ENCODE results near the gene VASN. TPM values are rescaled to one million over a fixed set of nuclear protein-coding genes. Genes with fewer than 3 reads are reported as not detected.

VASN gene
- total and polyA plus RNA-seq, 5 donors: 10.7 to 21.3 (median 12.2) TPM

- H3K4me3 ChIP-seq (ENCODE audit: low read length): no peak overlapping the region
- 94% methylated on average over 12 of the region's 12 CpGs for WGBS
- intact Hi-C loops (cut with DNase I): loop anchor here in 2 of 4 donors (10.0 kb wide), 2 partner anchors 107 to 117 kb away; no protein-coding TSS in a partner anchor
- no peaks in the 10 kb centered on the region for H3K9me3 ChIP-seq (ENCODE audit: control insufficient read depth, low read length)
- DNase-seq (no peak), ATAC-seq (no peak)
- H3K27ac ChIP-seq (ENCODE audit: low read length): no peak overlapping the region
- no peaks in the 10 kb centered on the region for H3K27me3 ChIP-seq (ENCODE audit: control insufficient read depth, insufficient read depth)
- H3K4me1 ChIP-seq (ENCODE audit: control insufficient read depth, insufficient read depth, low read length): no peaks in the 10 kb centered on the region
These were observed 29.9 kb downstream of the VASN start for GRCh38 chr16:4401510-4401909.

- DNase-seq (peak; percentile 85 to 95 (median 94)), ATAC-seq (peak; percentile 93)
- Histone ChIP-seq H3K4me1 (ENCODE audit: control insufficient read depth, insufficient read depth, low read length) (no peaks in the 10 kb centered on the region), H3K9me3 (ENCODE audit: control insufficient read depth, low read length) (no peaks in the 10 kb centered on the region), H3K4me3 (ENCODE audit: low read length) (no peak overlapping the region), H3K27me3 (ENCODE audit: control insufficient read depth, insufficient read depth) (no peaks in the 10 kb centered on the region), H3K27ac (ENCODE audit: low read length) (no peak overlapping the region)
- intact Hi-C loops (cut with DNase I): loop anchor here in 3 of 4 donors (1.0 to 10.0 kb wide), 4 partner anchors 43 to 118 kb away; no protein-coding TSS in a partner anchor
- 24% methylated on average over 29 of the region's 29 CpGs for WGBS
These were observed 30.9 kb downstream of the VASN start for GRCh38 chr16:4402439-4403132.

DNA sequence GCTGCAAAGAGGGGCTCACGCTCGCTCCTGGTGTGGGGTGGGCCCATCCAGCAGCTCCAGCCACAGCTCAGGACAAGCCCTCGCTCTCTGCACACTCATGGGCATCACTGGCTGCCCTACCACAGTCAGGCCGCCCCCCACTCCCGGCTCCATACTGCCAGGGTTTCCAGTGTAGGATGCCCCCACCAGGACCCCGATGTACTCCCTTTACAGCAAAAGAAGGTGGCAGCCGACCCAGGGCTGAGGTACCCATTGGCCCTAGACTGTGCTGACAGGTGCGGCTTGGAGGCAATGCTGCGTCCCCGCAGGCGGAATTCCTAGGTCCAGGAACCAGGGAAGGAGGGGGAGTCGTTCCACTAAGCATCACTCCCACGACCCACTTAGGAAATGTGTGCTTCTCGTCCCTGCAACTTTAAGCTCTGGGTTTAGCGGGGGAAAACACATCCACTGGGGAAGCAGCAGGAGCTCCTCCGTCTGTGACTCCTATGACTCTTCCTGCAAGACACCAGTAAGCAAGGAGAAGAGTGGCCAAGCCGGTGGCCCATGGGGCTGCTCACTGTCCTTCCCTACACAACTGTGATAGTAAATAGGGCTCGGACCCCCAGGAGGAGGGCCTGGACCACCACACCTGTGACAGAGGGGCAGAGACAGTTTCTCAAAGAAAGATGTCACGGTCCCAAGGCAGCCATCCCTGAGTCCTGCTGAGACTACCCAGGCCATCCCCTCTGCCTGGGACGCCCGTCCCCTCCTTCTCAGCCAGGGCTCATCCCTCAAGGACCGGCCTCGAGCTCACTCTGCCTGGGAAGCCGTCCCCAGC lies 31.7 kb downstream of the VASN start:
- intact Hi-C loops (cut with DNase I): loop anchor here in 3 of 4 donors (2.0 to 10.0 kb wide), 3 partner anchors 45 to 119 kb away; no protein-coding TSS in a partner anchor
- H3K27me3 ChIP-seq (ENCODE audit: control insufficient read depth, insufficient read depth): no peaks in the 10 kb centered on the region
- no peak overlapping the region for H3K27ac ChIP-seq (ENCODE audit: low read length)
- DNase-seq (peak in 2 of 3 donors; percentile 12 to 40), ATAC-seq (peak; percentile 1 to 5)
- H3K4me1 ChIP-seq (ENCODE audit: control insufficient read depth, insufficient read depth, low read length): no peaks in the 10 kb centered on the region
- H3K9me3 ChIP-seq (ENCODE audit: control insufficient read depth, low read length): no peaks in the 10 kb centered on the region
- WGBS: 82% methylated on average over 24 of the region's 24 CpGs
- no peak overlapping the region for H3K4me3 ChIP-seq (ENCODE audit: low read length)

DNA sequence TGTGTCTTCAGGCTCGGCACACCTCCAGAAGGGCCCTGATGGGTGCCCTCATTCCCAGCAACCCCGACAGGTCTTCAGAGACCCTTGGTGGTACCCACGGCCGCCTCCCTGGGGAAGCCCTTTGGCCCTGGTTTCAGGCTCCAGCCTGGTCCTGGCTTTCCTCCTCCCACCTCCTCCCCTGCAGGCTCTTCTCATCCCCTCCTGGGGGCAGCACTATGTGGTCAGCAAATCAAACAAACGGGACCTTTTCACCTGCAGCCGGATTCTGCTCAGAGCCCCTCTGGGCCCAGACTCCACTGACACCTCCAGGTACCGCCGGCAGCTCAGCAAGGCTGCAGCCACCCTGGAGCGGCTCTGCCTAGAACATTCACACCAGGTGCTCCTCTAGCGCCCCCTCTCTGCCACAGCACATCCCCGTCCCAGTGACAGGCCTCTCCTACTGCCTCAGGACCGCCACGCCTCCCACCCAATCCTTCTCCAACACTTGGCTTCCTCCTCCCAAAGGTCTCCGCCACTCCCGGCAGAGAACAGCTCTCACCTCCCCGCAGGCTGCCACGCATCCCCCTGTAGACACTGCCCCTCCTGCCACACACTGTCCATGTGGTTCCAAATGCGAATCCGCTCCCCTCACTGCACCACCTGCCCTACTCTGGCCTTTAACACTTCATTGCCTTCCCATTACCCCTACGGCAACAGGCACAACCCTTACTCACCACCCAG lies 32.8 kb downstream of the VASN start:
- WGBS: 72% methylated on average over 20 of the region's 20 CpGs
- no peaks in the 10 kb centered on the region for H3K9me3 ChIP-seq (ENCODE audit: control insufficient read depth, low read length)
- ATAC-seq: peak in 1 of 2 donors; percentile 8
- H3K4me3 ChIP-seq (ENCODE audit: low read length): no peak overlapping the region
- H3K27me3 ChIP-seq (ENCODE audit: control insufficient read depth, insufficient read depth): no peaks in the 10 kb centered on the region
- H3K27ac ChIP-seq (ENCODE audit: low read length): no peak overlapping the region
- intact Hi-C loops (cut with DNase I): loop anchor here in 2 of 4 donors (10.0 kb wide), 2 partner anchors 110 to 120 kb away; no protein-coding TSS in a partner anchor
- H3K4me1 ChIP-seq (ENCODE audit: control insufficient read depth, insufficient read depth, low read length): no peaks in the 10 kb centered on the region
- peak in 2 of 3 donors; percentile 77 to 79 for DNase-seq

DNA sequence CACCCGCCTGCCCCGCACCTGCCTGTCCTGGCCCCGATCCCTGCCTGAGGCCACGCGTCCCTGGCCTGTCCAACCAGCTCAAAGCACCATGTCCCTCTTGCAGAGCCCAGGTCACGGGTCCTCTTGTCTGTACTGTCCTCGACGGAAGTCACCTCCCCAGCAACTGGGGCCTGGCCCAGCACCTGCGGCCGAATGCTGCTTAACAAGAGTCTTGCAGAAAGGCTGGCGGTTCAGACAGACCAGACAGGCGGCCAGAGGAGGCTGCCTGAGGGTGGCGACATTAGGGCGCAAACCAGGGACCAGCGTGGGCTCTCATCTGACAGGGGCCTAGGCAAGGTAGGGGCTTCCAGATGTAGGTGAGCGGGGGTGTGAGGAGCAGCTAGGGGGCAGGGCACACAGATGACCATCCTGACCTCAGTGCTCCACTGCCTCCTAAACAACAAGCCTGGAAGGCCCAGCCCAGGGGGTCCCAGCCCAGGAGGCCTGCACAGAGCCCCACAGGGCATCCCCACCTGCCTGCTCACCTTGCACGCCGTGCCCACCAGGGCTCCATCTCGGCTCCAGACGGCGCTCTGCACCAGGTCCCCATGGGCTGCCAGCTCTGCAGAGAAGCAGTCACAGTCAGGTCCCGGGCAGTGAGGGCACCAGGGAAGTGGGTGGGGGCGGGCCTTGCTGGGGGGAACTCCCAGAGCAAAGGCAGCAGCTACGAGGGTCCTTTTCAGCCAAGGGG lies 33.5 kb downstream of the VASN start:
- no peaks in the 10 kb centered on the region for H3K27me3 ChIP-seq (ENCODE audit: control insufficient read depth, insufficient read depth)
- no peaks in the 10 kb centered on the region for H3K9me3 ChIP-seq (ENCODE audit: control insufficient read depth, low read length)
- DNase-seq (peak in 2 of 3 donors; percentile 49 to 57), ATAC-seq (no peak)
- 90% methylated on average over 24 of the region's 24 CpGs for WGBS
- intact Hi-C loops (cut with DNase I): loop anchor here in 2 of 4 donors (10.0 kb wide), 2 partner anchors 110 to 120 kb away; no protein-coding TSS in a partner anchor
- H3K4me3 ChIP-seq (ENCODE audit: low read length): no peak overlapping the region
- H3K27ac ChIP-seq (ENCODE audit: low read length): no peak overlapping the region
- no peaks in the 10 kb centered on the region for H3K4me1 ChIP-seq (ENCODE audit: control insufficient read depth, insufficient read depth, low read length)

DNA sequence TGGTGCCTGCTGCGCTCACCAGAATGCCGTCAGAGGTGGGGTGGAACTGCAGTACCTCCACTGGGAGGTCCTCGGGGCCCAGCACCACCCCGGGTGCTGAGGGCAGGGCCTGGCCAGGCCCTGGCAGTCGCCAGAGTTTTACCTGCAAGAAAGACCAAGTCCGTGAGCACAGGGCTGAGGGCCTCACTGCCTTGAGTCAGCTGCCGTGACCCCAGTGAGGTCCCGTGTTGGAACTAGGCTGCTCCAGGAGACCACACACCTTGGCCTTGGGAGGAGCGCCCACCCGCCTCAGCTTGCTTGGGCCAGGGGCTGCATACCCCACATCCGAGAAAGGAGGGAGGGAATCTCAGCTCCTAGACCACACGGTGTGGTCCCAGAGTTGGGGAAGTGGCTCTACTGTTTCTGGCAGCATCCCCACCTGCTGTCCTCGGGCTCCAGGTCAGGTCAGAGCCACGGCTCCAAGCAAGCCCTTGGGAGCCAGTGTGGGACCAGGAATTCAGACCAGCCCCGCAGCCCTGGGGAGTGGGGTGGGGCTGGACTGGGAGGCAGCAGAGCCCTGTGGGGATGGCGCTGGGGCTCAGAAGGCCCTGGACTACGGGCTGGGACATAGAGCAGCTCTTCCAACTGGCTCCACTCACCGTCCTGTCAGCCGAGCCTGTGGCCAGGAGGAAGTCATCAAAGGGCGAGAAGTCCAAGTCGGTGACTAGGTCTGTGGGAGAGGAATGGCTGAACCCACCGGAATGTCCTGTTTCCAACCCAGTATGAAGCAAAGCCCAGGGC lies 36.1 kb downstream of the VASN start:
- Histone ChIP-seq H3K9me3 (ENCODE audit: control insufficient read depth, low read length) (no peaks in the 10 kb centered on the region), H3K27me3 (ENCODE audit: control insufficient read depth, insufficient read depth) (no peaks in the 10 kb centered on the region), H3K4me3 (ENCODE audit: low read length) (no peak overlapping the region), H3K4me1 (ENCODE audit: control insufficient read depth, insufficient read depth, low read length) (no peaks in the 10 kb centered on the region), H3K27ac (ENCODE audit: low read length) (no peak overlapping the region)
- intact Hi-C loops (cut with DNase I): loop anchor here in 3 of 4 donors (2.0 to 10.0 kb wide), 3 partner anchors 49 to 123 kb away; no protein-coding TSS in a partner anchor
- ATAC-seq (peak in 1 of 2 donors; percentile 5), DNase-seq (peak in 2 of 3 donors; percentile 61 to 70)
- 79% methylated on average over 22 of the region's 22 CpGs for WGBS

DNA sequence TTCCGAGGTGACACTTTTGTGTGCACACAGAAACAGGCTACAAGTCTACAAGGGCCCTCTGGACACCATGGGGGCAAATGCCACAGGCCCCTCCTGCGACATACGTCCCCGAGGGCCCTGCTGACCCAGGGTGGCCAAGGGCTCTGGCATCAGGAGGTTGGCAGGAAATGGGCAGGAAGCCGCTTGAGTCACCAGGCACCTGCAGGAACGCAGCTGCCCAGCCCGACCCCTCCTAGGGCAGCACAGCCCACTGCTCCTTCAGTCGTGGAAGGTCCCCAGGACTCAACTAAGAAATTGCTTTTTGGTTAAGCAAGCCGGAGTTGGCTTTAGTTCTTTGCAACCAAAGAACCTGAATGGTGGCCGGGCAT lies 36.7 kb downstream of the VASN start:
- 80% methylated on average over 10 of the region's 10 CpGs for WGBS
- Histone ChIP-seq H3K4me1 (ENCODE audit: control insufficient read depth, insufficient read depth, low read length) (no peaks in the 10 kb centered on the region), H3K9me3 (ENCODE audit: control insufficient read depth, low read length) (no peaks in the 10 kb centered on the region), H3K4me3 (ENCODE audit: low read length) (no peak overlapping the region), H3K27me3 (ENCODE audit: control insufficient read depth, insufficient read depth) (no peaks in the 10 kb centered on the region), H3K27ac (ENCODE audit: low read length) (no peak overlapping the region)
- DNase-seq: peak in 1 of 3 donors; percentile 42
- ATAC-seq: no peak
- intact Hi-C loops (cut with DNase I): loop anchor here in 2 of 4 donors (10.0 kb wide), 2 partner anchors 114 to 124 kb away; no protein-coding TSS in a partner anchor

DNA sequence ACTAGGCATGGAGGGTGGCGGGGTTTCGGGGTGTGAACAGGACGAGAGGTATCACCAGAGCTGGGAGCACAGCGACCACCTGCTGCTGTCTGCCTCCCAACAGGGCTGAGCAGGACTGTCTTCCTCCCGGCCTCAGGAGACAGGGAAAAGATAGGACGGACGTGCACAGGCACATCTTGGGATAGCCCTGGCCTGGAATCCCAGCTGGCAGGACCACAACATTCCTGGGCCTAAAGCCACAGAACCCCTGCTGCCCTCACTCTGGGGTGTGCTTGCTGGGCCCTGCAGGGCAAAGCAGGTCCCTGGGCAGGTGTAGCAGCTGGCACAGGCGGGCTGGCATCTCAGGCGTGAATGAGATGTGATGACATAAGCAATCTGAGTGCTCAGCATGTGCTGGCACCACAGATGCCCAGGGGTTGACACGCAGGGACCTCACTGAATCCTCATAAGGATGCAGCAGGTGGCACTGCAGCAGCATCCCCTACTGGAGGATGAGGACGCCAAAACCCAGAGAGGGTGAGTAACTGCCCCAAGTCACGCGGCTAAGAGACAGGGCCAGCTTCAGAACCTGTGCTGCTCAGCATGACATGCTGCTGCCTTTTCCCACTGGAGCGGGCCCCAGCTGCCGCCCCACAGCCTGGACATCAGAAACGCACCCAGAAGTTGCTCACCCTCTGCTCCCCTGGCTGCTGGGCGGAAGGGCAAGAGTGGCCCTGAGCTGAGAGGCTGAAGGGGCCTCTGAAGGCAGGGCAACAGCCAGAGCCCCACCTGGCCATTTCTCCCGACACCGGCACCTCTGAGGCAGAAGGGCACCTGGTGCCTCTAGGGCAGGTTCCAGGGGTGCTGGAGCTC lies 37.7 kb downstream of the VASN start:
- H3K27me3 ChIP-seq (ENCODE audit: control insufficient read depth, insufficient read depth): no peaks in the 10 kb centered on the region
- H3K27ac ChIP-seq (ENCODE audit: low read length): no peak overlapping the region
- no peak for ATAC-seq

More for the DNA sequence above, 37.7 kb downstream of the VASN start:
- DNase-seq: peak in 2 of 3 donors; percentile 54 to 66
- intact Hi-C loops (cut with DNase I): loop anchor here in 2 of 4 donors (10.0 kb wide), 2 partner anchors 115 to 125 kb away; no protein-coding TSS in a partner anchor
- H3K4me3 ChIP-seq (ENCODE audit: low read length): no peak overlapping the region
- no peaks in the 10 kb centered on the region for H3K9me3 ChIP-seq (ENCODE audit: control insufficient read depth, low read length)
- H3K4me1 ChIP-seq (ENCODE audit: control insufficient read depth, insufficient read depth, low read length): no peaks in the 10 kb centered on the region
- WGBS: 78% methylated on average over 19 of the region's 19 CpGs

Measured in right cardiac atrium (tissue), 5 donors.